ENCODE results near the gene MGAT5B.
"Not testable (repeated sequence)": the region's sequence is repeated elsewhere in the genome, so short reads cannot be mapped to it uniquely, and the experiment has no call there.

MGAT5B gene

GRCh38 chr17:76957678-76958464 is 89.7 kb downstream of the MGAT5B start:
- no peak; the same call in 1 of the 2 replicates for TF ChIP-seq POU2F2 (IDR thresholded peaks at IDR 0.05; ENCODE audit: low read depth, low read length)
- no peak for TF ChIP-seq PAX5 (IDR thresholded peaks at IDR 0.05; ENCODE audit: insufficient read depth, low read length, severe bottlenecking)
- no peak for TF ChIP-seq SPI1 (IDR thresholded peaks at IDR 0.05; ENCODE audit: low read depth, low read length)
- no peak for TF ChIP-seq TAF1 (IDR thresholded peaks at IDR 0.05; ENCODE audit: low read depth, low read length)
- TF ChIP-seq POLR2AphosphoS5 (IDR thresholded peaks at IDR 0.05; ENCODE audit: low read depth, low read length) = no peak
- TF ChIP-seq POLR2A (IDR thresholded peaks at IDR 0.05; ENCODE audit: low read depth, low read length) = no peak
- FAIRE-seq (no peak), DNase-seq (ENCODE audit: insufficient read length, low spot score) (no peak)

- no peak for FAIRE-seq
- TF ChIP-seq TAF1 (IDR thresholded peaks at IDR 0.05; ENCODE audit: low read depth, low read length) (no peak), SPI1 (IDR thresholded peaks at IDR 0.05; ENCODE audit: low read depth, low read length) (no peak), POLR2AphosphoS5 (IDR thresholded peaks at IDR 0.05; ENCODE audit: low read depth, low read length) (no peak), POLR2A (IDR thresholded peaks at IDR 0.05; ENCODE audit: low read depth, low read length) (no peak), PAX5 (IDR thresholded peaks at IDR 0.05; ENCODE audit: insufficient read depth, low read length, severe bottlenecking) (no peak), POU2F2 (IDR thresholded peaks at IDR 0.05; ENCODE audit: low read depth, low read length) (no peak)
- no peak for DNase-seq (ENCODE audit: insufficient read length, low spot score)
Measured at GRCh38 chr17:76958974-76959373, 90.8 kb downstream of the MGAT5B start.

- FAIRE-seq = no peak
- no peak for DNase-seq (ENCODE audit: insufficient read length, low spot score)
- TF ChIP-seq POU2F2 (IDR thresholded peaks at IDR 0.05; ENCODE audit: low read depth, low read length) (no peak), POLR2A (IDR thresholded peaks at IDR 0.05; ENCODE audit: low read depth, low read length) (no peak)
Measured at GRCh38 chr17:76961869-76962268, 93.7 kb downstream of the MGAT5B start.

- FAIRE-seq (no peak), DNase-seq (ENCODE audit: insufficient read length, low spot score) (no peak)
- no peak for TF ChIP-seq SPI1 (IDR thresholded peaks at IDR 0.05; ENCODE audit: low read depth, low read length)
- TF ChIP-seq POLR2A (IDR thresholded peaks at IDR 0.05; ENCODE audit: low read depth, low read length) = no peak
- TF ChIP-seq PAX5 (IDR thresholded peaks at IDR 0.05; ENCODE audit: insufficient read depth, low read length, severe bottlenecking) = no peak
- no peak for TF ChIP-seq POLR2AphosphoS5 (IDR thresholded peaks at IDR 0.05; ENCODE audit: low read depth, low read length)
- TF ChIP-seq TAF1 (IDR thresholded peaks at IDR 0.05; ENCODE audit: low read depth, low read length) = no peak
- TF ChIP-seq POU2F2 (IDR thresholded peaks at IDR 0.05; ENCODE audit: low read depth, low read length) = no peak
Measured at GRCh38 chr17:76962858-76963257, 94.7 kb downstream of the MGAT5B start.

- DNase-seq (ENCODE audit: insufficient read length, low spot score) (no peak), FAIRE-seq (no peak)
- TF ChIP-seq PAX5 (IDR thresholded peaks at IDR 0.05; ENCODE audit: insufficient read depth, low read length, severe bottlenecking) = no peak
- no peak for TF ChIP-seq POLR2AphosphoS5 (IDR thresholded peaks at IDR 0.05; ENCODE audit: low read depth, low read length)
- no peak for TF ChIP-seq SPI1 (IDR thresholded peaks at IDR 0.05; ENCODE audit: low read depth, low read length)
- TF ChIP-seq POLR2A (IDR thresholded peaks at IDR 0.05; ENCODE audit: low read depth, low read length) = no peak
- no peak for TF ChIP-seq POU2F2 (IDR thresholded peaks at IDR 0.05; ENCODE audit: low read depth, low read length)
- no peak for TF ChIP-seq TAF1 (IDR thresholded peaks at IDR 0.05; ENCODE audit: low read depth, low read length)
Measured at GRCh38 chr17:76966016-76966415, 97.8 kb downstream of the MGAT5B start.

- no peak for FAIRE-seq
- TF ChIP-seq TAF1 (IDR thresholded peaks at IDR 0.05; ENCODE audit: low read depth, low read length) (no peak), POU2F2 (IDR thresholded peaks at IDR 0.05; ENCODE audit: low read depth, low read length) (no peak)
- DNase-seq (ENCODE audit: insufficient read length, low spot score) = no peak
Measured at GRCh38 chr17:76966486-76967181, 98.4 kb downstream of the MGAT5B start.

GRCh38 chr17:76967762-76968161 is 99.6 kb downstream of the MGAT5B start:
- DNase-seq (ENCODE audit: insufficient read length, low spot score) = no peak
- FAIRE-seq = no peak
- TF ChIP-seq POU2F2 (IDR thresholded peaks at IDR 0.05; ENCODE audit: low read depth, low read length) (no peak), POLR2AphosphoS5 (IDR thresholded peaks at IDR 0.05; ENCODE audit: low read depth, low read length) (no peak), TAF1 (IDR thresholded peaks at IDR 0.05; ENCODE audit: low read depth, low read length) (no peak), POLR2A (IDR thresholded peaks at IDR 0.05; ENCODE audit: low read depth, low read length) (no peak), SPI1 (IDR thresholded peaks at IDR 0.05; ENCODE audit: low read depth, low read length) (no peak), PAX5 (IDR thresholded peaks at IDR 0.05; ENCODE audit: insufficient read depth, low read length, severe bottlenecking) (no peak)

GRCh38 chr17:76968707-76969597 is 100.7 kb downstream of the MGAT5B start:
- no peak for FAIRE-seq

GRCh38 chr17:76969598-76970172 is 101.5 kb downstream of the MGAT5B start:
- no peak for DNase-seq (ENCODE audit: insufficient read length, low spot score)

More at GRCh38 chr17:76968707-76969597, 100.7 kb downstream of the MGAT5B start:
- TF ChIP-seq POU2F2 (IDR thresholded peaks at IDR 0.05; ENCODE audit: low read depth, low read length) (peak; percentile 43; the same call in 1 of the 2 replicates), SPI1 (IDR thresholded peaks at IDR 0.05; ENCODE audit: low read depth, low read length) (no peak)
- peak; percentile 68 for DNase-seq (ENCODE audit: insufficient read length, low spot score)

GRCh38 chr17:76970228-76970627 is 102.0 kb downstream of the MGAT5B start:
- DNase-seq (ENCODE audit: insufficient read length, low spot score); FAIRE-seq: not testable (repeated sequence)

More at GRCh38 chr17:76969598-76970172, 101.5 kb downstream of the MGAT5B start:
- FAIRE-seq = no peak
- TF ChIP-seq SPI1 (IDR thresholded peaks at IDR 0.05; ENCODE audit: low read depth, low read length) (no peak), POLR2A (IDR thresholded peaks at IDR 0.05; ENCODE audit: low read depth, low read length) (no peak), PAX5 (IDR thresholded peaks at IDR 0.05; ENCODE audit: insufficient read depth, low read length, severe bottlenecking) (no peak), TAF1 (IDR thresholded peaks at IDR 0.05; ENCODE audit: low read depth, low read length) (no peak)

All from GM12891 (cell line).